SU-DHL-6 (cell line): ENCODE measurements around the gene CARD9.

Source experiments
- EZH2phosphoT487 ChIP-seq: fragments of 200-600 bp; sonication (generic), shearing (Covaris generic); conservative IDR thresholded peaks from 2 replicates; pipeline ENCODE4 v1.6.1; 2018; ENCODE audit warnings: mild to moderate bottlenecking, antibody characterized with exemption, low read length, moderate library complexity, mixed read lengths
- TF ChIP-seq, protein P1 (sequence below): fragments of 200-600 bp; sonication (generic); IDR thresholded peaks from one replicate; pipeline ENCODE4 v1.5.1; 2017; ENCODE audit warnings: antibody characterized with exemption, mild to moderate bottlenecking, low read length, moderate library complexity; ENCODE audit not compliant: insufficient read depth, poor library complexity, severe bottlenecking

DNA sequence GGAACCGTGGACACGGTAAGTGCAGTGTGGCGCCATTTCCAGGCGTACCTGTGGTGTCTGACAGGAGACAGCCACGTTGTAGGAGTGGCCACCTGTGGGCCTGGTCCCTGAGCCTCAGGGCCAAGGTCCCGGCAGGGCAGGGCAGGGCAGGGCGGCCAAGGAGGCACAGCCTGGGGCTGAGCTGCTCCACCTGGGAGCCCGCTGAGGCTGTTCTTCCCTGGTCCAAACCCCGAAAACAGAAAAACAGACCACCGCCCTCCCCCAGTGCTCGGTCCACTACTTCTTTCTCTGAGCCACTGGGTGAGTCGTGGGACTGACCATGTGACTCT is 45.6 kb upstream of the CARD9 start:
- TF ChIP-seq, protein P1, sequence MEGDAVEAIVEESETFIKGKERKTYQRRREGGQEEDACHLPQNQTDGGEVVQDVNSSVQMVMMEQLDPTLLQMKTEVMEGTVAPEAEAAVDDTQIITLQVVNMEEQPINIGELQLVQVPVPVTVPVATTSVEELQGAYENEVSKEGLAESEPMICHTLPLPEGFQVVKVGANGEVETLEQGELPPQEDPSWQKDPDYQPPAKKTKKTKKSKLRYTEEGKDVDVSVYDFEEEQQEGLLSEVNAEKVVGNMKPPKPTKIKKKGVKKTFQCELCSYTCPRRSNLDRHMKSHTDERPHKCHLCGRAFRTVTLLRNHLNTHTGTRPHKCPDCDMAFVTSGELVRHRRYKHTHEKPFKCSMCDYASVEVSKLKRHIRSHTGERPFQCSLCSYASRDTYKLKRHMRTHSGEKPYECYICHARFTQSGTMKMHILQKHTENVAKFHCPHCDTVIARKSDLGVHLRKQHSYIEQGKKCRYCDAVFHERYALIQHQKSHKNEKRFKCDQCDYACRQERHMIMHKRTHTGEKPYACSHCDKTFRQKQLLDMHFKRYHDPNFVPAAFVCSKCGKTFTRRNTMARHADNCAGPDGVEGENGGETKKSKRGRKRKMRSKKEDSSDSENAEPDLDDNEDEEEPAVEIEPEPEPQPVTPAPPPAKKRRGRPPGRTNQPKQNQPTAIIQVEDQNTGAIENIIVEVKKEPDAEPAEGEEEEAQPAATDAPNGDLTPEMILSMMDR, result no peak
- no peak for TF ChIP-seq EZH2phosphoT487
